ENCODE results near the gene TARS3.

TARS3 gene

GRCh38 chr15:101697488-101697887 is 26.8 kb downstream of the TARS3 start:
- DNase-seq (ENCODE audit: extremely low read depth, low read depth): no peak
- no peak for TF ChIP-seq CTCF (IDR thresholded peaks at IDR 0.05; ENCODE audit: low read depth, low read length, missing control alignments)
- no peak overlapping the region for H3K4me3 ChIP-seq (replicated peaks; ENCODE audit: low read depth, low read length)

- H3K4me3 ChIP-seq (replicated peaks; ENCODE audit: low read depth, low read length): no peak overlapping the region
- no peak for TF ChIP-seq CTCF (IDR thresholded peaks at IDR 0.05; ENCODE audit: low read depth, low read length, missing control alignments)
- DNase-seq (ENCODE audit: extremely low read depth, low read depth): no peak
Measured at GRCh38 chr15:101696829-101697228, 27.4 kb downstream of the TARS3 start.

GRCh38 chr15:101694261-101694660 is 30.0 kb downstream of the TARS3 start:
- TF ChIP-seq CTCF (IDR thresholded peaks at IDR 0.05; ENCODE audit: low read depth, low read length, missing control alignments): peak; percentile 16
- no peak for DNase-seq (ENCODE audit: extremely low read depth, low read depth)
- H3K4me3 ChIP-seq (replicated peaks; ENCODE audit: low read depth, low read length): no peak overlapping the region

GRCh38 chr15:101692801-101693598 is 31.3 kb downstream of the TARS3 start:
- H3K4me3 ChIP-seq (replicated peaks; ENCODE audit: low read depth, low read length): no peak overlapping the region
- no peak for DNase-seq (ENCODE audit: extremely low read depth, low read depth)
- no peak for TF ChIP-seq CTCF (IDR thresholded peaks at IDR 0.05; ENCODE audit: low read depth, low read length, missing control alignments)

GRCh38 chr15:101689901-101690300 is 34.4 kb downstream of the TARS3 start:
- no peak for DNase-seq (ENCODE audit: extremely low read depth, low read depth)
- TF ChIP-seq CTCF (IDR thresholded peaks at IDR 0.05; ENCODE audit: low read depth, low read length, missing control alignments): no peak

GRCh38 chr15:101686718-101687117 is 37.6 kb downstream of the TARS3 start:
- H3K4me3 ChIP-seq (replicated peaks; ENCODE audit: low read depth, low read length): no peak overlapping the region
- no peak for TF ChIP-seq CTCF (IDR thresholded peaks at IDR 0.05; ENCODE audit: low read depth, low read length, missing control alignments)
- DNase-seq (ENCODE audit: extremely low read depth, low read depth): no peak

More at GRCh38 chr15:101689901-101690300, 34.4 kb downstream of the TARS3 start:
- no peak overlapping the region for H3K4me3 ChIP-seq (replicated peaks; ENCODE audit: low read depth, low read length)
